Peyer's patch (tissue), 4 donors: ENCODE data around the gene ABHD2. TPM values are rescaled to one million over a fixed set of nuclear protein-coding genes. Genes with fewer than 3 reads are reported as not detected.
A peak's percentile ranks its signal among the peaks of the same experiment; 100 is the strongest.

Experiments
- DNase-seq, 3 donors: peaks; one replicate each; pipeline ENCODE4 v3.0.0-alpha.2; 2017 to 2019
- H3K27ac ChIP-seq, 4 donors: fragments of 200-600 bp; sonication (generic); one replicate each; pipeline ENCODE4 v1.5.1; 2016 to 2019
- H3K27me3 ChIP-seq, 2 donors: fragments of 200-600 bp; sonication (generic); one replicate each; pipeline ENCODE4 v1.5.1; 2019
- H3K36me3 ChIP-seq, 3 donors: fragments of 200-600 bp; sonication (generic); one replicate each; pipeline ENCODE4 v1.5.1; 2016 to 2019
- H3K4me1 ChIP-seq, 4 donors: fragments of 200-600 bp; sonication (generic); one replicate each; pipeline ENCODE4 v1.5.1; 2016 to 2019
- H3K4me3 ChIP-seq, 4 donors: fragments of 200-600 bp; sonication (generic); 1 replicate in 3 of 4; 2 replicates in 1 of 4; pipeline ENCODE4 v1.5.1; 2016 to 2019; ENCODE audit warnings: mild to moderate bottlenecking in 1 of 4
- H3K9me3 ChIP-seq, 4 donors: fragments of 200-600 bp; sonication (generic); one replicate each; pipeline ENCODE4 v1.5.1; 2016 to 2019; ENCODE audit warnings: mild to moderate bottlenecking in 1 of 4
- POLR2A ChIP-seq, 2 donors: fragments of 450-650 bp; IDR thresholded peaks; one replicate each; pipeline ENCODE4 v1.5.1; 2017; ENCODE audit warnings: antibody characterized with exemption in 2 of 2, mild to moderate bottlenecking in 2 of 2, moderate library complexity in 2 of 2
- total RNA-seq, 4 donors: library from RNA; depleted of rRNA; stranded (reverse); fragments of >200 nt; gene quantifications; one replicate each; pipeline ENCODE4 v1.1.0, GENCODE V29; 2016
- TF ChIP-seq, protein P1 (sequence below), 6 experiments: fragments of 450-650 bp in 4 of 6; fragments of 200-600 bp in 2 of 6; sonication (generic) in 1 of 6; IDR thresholded peaks; one replicate each; pipeline ENCODE4 v1.5.1; 2017 to 2019; ENCODE audit warnings: antibody characterized with exemption in 6 of 6, mild to moderate bottlenecking in 3 of 6, moderate library complexity in 1 of 6

Gene ABHD2
- total RNA-seq, 4 donors from 2014 or later: 75.9 to 190 (median 121) TPM

DNA sequence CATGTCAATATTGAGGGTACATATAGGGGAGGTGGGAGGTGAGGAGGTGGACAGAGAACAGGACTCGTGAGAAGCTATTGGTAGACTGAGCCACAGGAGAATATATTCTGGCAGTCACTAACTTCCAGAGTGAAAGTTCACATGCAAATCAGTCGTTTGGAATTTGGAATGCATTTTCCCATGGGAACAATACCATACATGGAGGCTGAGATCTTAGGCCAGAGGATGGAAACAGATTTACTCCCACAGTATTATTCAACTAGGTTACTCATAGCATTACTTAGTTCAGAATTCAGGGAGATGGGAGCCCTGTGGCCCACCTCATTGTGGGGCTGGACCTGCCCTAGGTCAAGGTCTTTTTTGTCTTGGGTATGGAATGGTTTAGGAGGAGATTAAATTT lies 36.4 kb upstream of the ABHD2 start:
- TF ChIP-seq, protein P1, sequence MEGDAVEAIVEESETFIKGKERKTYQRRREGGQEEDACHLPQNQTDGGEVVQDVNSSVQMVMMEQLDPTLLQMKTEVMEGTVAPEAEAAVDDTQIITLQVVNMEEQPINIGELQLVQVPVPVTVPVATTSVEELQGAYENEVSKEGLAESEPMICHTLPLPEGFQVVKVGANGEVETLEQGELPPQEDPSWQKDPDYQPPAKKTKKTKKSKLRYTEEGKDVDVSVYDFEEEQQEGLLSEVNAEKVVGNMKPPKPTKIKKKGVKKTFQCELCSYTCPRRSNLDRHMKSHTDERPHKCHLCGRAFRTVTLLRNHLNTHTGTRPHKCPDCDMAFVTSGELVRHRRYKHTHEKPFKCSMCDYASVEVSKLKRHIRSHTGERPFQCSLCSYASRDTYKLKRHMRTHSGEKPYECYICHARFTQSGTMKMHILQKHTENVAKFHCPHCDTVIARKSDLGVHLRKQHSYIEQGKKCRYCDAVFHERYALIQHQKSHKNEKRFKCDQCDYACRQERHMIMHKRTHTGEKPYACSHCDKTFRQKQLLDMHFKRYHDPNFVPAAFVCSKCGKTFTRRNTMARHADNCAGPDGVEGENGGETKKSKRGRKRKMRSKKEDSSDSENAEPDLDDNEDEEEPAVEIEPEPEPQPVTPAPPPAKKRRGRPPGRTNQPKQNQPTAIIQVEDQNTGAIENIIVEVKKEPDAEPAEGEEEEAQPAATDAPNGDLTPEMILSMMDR (IDR thresholded peaks at IDR 0.05): no peak
- TF ChIP-seq POLR2A (IDR thresholded peaks at IDR 0.05): no peak
- DNase-seq: no peak
- no peaks in the 10 kb centered on the region for H3K9me3 ChIP-seq
- H3K36me3 ChIP-seq: no peaks in the 10 kb centered on the region
- H3K4me1 ChIP-seq: no peaks in the 10 kb centered on the region
- no peak overlapping the region for H3K4me3 ChIP-seq
- H3K27ac ChIP-seq: no peak overlapping the region
- H3K27me3 ChIP-seq: no peaks in the 10 kb centered on the region

DNA sequence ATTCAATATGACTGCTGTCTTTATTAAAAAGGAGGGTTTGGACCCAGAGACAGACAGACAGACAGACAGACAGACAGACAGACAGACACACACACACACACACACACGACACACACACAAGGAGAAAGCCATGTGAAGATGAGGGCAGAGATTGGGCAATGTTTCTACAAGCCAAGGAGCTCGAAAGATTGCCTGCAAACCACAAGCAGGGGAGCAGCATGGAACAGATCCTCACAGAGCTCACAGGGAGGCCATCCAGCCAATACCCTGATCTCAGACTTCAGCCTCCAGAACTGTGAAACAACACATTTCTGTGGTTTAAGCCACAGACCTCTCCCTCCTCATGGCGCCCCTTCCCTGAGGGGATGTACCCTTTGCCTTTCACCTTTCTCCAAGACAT lies 35.8 kb upstream of the ABHD2 start:
- TF ChIP-seq, protein P1 (IDR thresholded peaks at IDR 0.05): no peak
- no peak for TF ChIP-seq POLR2A (IDR thresholded peaks at IDR 0.05)
- H3K4me3 ChIP-seq: no peak overlapping the region
- DNase-seq: peak in 1 of 3 donors; percentile 8
- H3K9me3 ChIP-seq: no peaks in the 10 kb centered on the region
- H3K4me1 ChIP-seq: no peaks in the 10 kb centered on the region
- no peaks in the 10 kb centered on the region for H3K27me3 ChIP-seq
- no peaks in the 10 kb centered on the region for H3K36me3 ChIP-seq
- no peak overlapping the region for H3K27ac ChIP-seq

DNA sequence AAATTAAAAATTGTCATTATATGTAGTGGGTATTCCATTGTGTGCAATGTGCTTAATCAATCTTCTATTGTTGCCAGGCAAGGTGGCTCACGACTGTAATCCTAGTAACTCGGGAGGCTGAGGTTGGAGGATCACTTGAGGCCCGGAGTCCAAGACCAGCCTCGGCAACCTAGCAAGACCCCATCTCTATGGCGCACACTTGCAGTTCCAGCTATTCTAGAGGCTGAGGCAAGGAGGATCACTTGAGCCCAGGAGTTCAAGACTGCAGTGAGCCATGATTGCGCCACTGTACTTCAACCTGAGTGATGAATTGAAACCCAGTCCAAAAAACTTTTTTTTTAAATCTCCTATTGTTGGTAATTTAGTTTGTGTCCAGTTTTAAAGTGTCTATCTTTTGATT lies 33.4 kb upstream of the ABHD2 start:
- no peak overlapping the region for H3K4me3 ChIP-seq
- H3K4me1 ChIP-seq: no peaks in the 10 kb centered on the region
- H3K36me3 ChIP-seq: no peaks in the 10 kb centered on the region
- H3K27me3 ChIP-seq: no peaks in the 10 kb centered on the region
- no peak for DNase-seq
- no peaks in the 10 kb centered on the region for H3K9me3 ChIP-seq
- no peak overlapping the region for H3K27ac ChIP-seq
- TF ChIP-seq POLR2A (IDR thresholded peaks at IDR 0.05): no peak
- TF ChIP-seq, protein P1 (IDR thresholded peaks at IDR 0.05): no peak

DNA sequence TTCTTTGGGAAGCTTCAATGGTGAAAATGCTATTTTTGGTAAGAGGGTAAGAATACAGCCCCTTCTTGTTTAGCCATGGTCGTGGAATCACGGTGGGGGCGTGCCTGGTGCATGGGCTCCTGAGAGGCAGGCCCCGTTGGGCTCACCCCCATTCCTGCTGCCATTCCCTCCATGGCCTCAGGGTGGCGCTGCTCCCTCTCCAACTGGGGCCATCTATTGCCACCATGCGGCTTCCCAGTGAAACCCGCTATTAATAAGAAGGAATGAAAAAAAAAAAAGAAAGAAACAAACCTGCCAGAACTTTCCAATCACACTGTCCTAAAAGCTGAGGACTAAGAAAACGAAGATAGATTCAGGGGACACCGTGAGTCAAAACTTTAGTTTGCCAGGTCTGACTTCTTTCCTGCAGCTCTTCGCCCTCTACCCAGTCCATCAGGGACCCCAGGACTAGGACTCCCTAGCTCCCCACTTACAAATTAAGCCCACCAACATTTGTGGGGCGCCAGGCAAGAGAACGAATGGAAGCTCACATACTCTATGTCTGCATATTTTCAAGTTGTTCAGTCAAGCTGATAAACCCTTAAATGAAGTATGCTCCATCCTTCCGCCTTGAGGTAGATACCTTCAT lies 30.6 kb upstream of the ABHD2 start:
- Histone ChIP-seq H3K4me3 (no peak overlapping the region), H3K9me3 (no peaks in the 10 kb centered on the region), H3K27me3 (no peaks in the 10 kb centered on the region), H3K36me3 (no peaks in the 10 kb centered on the region), H3K4me1 (no peaks in the 10 kb centered on the region), H3K27ac (no peak overlapping the region)
- DNase-seq: peak; percentile 68 to 91 (median 90)
- TF ChIP-seq, protein P1 (IDR thresholded peaks at IDR 0.05): peak; percentile 84 to 98 (median 95)
- TF ChIP-seq POLR2A (IDR thresholded peaks at IDR 0.05): no peak

DNA sequence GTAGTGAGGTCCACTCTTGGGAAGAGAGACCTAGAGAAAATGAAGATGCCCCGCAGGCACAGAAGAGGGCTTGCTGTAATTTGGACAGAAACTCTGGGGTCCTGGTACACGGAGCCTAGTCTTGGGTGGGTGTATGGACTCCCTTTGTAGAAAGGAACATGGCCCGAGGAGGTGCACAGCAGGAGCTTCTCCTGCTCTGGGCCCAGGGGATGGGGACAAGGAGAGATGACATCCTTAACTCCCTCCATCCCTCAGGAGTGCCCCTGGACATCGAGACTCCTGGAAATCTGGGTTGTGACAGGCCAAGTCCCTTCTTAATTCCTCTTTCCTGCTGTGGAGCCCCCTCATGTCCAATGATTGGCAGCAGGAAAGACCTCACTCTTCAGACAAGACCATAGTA lies 29.9 kb upstream of the ABHD2 start:
- no peak for TF ChIP-seq POLR2A (IDR thresholded peaks at IDR 0.05)
- TF ChIP-seq, protein P1 (IDR thresholded peaks at IDR 0.05): no peak
- H3K4me1 ChIP-seq: no peaks in the 10 kb centered on the region

More for the DNA sequence above, 29.9 kb upstream of the ABHD2 start:
- Histone ChIP-seq H3K27me3 (no peaks in the 10 kb centered on the region), H3K27ac (no peak overlapping the region), H3K9me3 (no peaks in the 10 kb centered on the region), H3K36me3 (no peaks in the 10 kb centered on the region), H3K4me3 (no peak overlapping the region)
- DNase-seq: peak in 1 of 3 donors; percentile 3
